GM20000 (cell line): Measurements from ENCODE around the gene BAIAP2L2.
"Not testable (repeated sequence)": the region's sequence is repeated elsewhere in the genome, so short reads cannot be mapped to it uniquely, and the experiment has no call there.

Experiments
- DNase-seq: peaks from one replicate; pipeline ENCODE4 v3.0.0; 2012; ENCODE audit warnings: low spot score
- TF ChIP-seq, protein P1 (sequence below): IDR thresholded peaks from 2 replicates; pipeline ENCODE4 v1.5.1; 2012; ENCODE audit warnings: mild to moderate bottlenecking, control low read depth; ENCODE audit errors: extremely low read depth, missing control alignments

Gene BAIAP2L2

DNA sequence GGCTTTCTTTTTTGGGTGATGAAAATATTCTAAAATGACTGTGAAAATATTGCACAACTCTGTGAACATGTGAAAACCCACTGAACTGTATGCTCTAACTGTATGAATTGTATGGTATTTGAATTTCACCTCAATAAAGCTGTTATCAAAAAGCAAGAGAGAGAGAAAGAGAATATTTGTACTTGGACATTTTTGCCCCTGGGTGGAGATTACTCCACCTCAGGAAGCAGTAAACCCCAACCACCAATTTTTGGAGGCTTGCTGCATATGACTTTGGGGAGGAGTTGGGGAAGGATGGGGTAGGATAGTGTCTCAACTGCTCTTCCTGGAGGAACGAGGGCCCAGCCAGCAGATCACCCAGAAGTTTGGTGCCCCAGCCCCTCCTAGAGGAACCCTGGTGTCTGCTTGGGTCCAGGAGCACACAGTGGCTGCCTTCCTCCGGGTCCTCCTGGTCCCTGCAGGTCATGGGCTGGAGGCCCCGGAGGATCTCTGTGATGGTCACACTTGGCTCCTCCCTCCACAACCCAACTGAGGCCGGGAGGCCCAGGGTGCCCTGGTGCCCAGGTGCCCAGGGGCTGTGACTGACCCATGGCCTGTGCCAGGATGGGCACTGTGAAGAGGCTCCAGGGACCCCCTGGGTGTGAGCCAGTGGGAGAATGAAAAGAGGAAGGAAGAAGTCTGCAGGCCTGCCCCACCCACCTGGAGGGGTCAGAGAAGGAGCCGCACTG lies 68.6 kb downstream of the BAIAP2L2 start:
- DNase-seq = no peak
- TF ChIP-seq, protein P1, sequence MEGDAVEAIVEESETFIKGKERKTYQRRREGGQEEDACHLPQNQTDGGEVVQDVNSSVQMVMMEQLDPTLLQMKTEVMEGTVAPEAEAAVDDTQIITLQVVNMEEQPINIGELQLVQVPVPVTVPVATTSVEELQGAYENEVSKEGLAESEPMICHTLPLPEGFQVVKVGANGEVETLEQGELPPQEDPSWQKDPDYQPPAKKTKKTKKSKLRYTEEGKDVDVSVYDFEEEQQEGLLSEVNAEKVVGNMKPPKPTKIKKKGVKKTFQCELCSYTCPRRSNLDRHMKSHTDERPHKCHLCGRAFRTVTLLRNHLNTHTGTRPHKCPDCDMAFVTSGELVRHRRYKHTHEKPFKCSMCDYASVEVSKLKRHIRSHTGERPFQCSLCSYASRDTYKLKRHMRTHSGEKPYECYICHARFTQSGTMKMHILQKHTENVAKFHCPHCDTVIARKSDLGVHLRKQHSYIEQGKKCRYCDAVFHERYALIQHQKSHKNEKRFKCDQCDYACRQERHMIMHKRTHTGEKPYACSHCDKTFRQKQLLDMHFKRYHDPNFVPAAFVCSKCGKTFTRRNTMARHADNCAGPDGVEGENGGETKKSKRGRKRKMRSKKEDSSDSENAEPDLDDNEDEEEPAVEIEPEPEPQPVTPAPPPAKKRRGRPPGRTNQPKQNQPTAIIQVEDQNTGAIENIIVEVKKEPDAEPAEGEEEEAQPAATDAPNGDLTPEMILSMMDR = no peak

DNA sequence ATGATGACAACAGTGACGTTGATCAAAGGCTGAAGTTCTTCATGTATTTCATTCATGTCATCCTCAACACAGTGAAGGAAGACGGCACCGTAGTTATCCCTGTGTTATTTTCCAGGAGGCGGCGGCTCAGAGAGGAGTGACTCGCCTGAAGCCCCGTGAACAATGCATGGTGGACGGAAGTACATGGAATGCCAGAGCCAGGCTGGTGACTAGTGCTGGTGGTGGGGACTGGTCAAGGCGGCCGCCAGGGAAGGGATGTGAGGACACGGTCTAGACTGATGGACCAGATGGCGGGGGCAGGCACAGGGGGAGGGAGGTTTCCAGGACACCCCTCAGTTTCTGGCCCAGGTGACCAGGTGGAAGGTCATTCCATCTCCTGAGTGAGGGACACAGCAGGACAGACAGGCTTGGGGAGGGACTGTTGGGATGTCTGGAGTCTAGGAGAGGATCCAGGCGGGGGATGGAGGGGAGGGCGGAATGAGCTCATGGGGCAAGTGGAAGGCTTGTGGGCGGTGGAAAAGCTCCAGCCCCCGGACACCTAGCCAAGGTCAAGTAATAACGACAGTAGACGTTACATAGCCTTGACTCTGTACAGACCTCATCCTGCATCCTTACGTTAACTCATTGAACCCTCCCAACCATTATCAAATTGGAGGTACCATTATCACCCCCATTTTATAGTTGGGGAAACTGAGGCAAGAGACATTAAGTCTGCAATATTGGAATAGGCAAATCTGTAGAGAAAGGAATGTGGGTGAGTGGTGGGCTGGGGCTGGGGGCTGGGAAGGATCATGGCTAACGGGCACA lies 69.3 kb downstream of the BAIAP2L2 start:
- TF ChIP-seq, protein P1 = no peak
- DNase-seq = no peak

DNA sequence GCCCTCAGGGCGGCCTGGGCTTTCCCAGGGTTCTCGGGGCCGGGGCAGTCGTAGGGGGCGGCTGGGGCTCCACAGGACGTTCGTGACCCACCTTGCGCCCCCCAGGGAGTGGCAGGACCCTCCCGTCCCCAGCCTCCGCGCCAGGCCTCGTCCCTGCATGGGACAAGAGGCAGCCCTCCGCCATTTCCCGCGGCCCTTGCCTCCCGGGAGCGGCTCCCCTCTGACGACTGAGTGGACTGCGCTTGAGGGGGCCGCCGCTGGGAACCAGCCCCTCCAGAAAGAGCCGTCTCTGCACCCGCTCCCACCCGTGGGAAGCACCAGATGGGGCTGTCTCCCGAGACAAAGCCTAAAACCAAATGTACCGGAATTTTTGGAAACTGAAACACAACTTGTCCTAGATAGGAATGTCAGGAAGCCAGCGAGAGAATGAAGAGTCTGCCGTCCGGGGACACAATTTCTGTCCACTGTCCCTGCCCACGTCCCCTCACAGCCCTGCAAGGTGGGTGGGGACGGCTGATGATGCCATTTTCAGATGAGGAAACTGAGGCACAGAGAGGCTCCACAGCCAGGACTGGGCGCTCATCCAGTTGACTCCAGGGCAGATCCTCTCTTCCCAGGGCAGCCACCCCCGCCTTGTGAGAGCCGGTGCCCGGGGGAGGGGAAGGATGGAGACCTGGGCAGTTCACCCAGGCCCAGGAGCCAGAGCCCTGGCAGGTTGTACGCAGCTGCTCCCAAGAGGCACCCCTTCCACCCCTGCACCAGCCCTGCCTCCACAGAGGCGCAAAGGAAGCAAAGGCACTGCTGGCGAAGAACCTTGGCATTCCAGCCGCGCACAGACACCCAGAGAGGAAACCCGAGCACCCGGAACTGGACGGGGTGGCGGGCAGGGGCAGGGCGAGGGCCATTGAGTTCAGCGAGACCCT lies 71.3 kb downstream of the BAIAP2L2 start:
- no peak for DNase-seq
- TF ChIP-seq, protein P1 = no peak

DNA sequence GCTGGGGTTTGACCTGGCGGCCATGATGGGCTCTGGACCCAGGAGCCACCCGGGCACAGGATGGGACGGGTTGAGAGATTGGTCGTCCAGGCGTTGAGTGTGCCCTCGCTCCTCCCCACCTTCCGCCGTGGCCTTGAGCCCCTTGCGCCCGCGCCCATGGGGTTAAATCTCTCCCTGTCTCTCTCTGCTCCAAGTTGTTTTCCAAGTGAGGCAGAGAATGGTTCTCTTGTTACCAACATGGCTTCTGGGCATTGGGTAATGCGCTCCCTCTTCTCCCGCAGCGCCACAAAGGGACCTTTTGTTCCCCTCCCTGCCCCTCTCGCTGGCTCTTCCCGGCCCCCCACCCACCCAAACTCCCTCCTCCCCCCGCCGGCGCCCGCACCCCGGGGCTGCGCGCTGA lies 72.1 kb downstream of the BAIAP2L2 start:
- DNase-seq = no peak
- TF ChIP-seq, protein P1 = no peak

DNA sequence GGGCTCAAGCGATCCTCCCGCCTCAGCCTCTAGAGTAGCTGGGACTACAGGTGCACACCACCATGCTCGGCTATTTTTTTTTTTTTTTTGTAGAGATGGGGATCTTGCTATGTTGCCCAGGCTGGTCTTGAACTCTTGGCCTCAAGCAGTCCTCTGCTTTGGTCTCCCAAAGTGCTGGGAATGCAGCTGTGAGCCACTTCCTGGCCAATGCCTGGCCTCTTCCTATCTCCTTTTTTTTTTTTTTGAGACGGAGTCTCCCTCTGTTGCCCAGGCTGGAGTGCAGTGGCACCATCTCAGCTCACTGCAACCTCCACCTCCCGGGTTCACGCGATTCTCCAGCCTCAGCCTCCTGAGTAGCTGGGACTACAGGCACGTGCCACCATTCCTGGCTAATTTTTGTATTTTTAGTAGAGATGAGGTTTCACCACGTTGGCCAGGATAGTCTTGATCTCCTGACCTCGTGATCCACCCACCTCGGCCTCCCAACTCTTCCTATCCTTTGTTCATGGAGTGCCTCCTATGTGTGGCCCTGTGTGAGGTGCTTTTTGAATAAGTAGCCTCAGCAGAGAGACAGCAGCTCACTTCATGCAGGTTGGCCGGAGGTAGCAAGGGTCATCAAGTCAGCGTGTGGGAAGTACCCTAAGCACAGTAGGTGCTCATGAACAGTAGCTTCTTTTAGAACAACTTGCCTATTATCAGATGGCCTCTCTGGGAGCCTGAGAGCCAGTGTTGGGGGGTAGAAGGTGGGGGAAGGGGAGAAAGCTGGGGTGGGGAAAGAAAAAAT lies 72.9 kb downstream of the BAIAP2L2 start:
- not testable (repeated sequence) for DNase-seq

DNA sequence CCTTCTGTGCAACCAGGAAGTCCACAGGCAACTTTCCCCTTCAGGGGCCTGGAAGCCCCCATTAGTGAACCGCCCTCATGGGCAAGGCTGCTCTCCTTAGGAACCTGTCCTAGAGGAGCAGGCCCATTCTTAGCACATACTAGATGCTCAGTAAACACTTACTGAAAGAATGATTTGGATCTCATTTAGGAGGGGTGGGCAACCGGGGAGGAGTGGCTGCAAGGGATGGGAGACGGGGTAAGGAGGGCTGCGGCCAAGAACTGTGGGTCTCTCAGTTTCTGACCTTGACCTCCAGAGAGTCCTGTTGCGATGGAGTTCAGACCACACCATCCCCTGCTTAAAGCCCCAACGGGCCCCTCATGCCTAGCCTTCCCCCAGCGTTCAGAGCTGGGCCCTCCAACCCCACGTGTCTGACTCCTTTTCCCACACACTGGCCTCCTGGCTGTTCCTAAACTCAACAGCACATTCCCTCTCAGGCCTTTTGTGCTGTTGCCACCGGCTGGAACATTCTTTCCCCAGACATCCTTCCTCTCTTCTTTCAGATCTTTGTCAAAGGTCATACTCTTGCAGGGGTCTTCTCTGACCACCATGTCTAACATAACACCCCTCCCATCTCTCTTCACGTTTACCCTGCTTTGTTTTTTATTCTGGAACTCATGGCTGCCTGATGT lies 74.0 kb downstream of the BAIAP2L2 start:
- TF ChIP-seq, protein P1 = no peak

DNA sequence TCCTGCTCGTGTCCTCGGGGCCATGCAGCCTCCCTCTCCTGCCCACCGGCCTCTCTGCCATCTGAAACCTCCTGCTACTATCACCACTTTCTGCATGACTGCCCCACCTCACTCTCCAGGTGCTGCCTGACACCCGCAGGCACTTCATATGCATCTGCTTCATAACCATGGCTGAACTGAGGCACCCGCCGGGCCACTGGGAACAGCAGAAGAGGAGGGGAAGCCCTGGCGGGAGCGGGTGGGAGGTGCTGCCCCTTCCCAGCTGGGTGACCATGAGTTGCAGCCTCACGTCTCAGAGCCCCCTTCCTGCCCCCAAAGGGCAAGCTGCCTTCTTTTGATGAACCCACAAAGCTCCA lies 75.0 kb downstream of the BAIAP2L2 start:
- TF ChIP-seq, protein P1 = no peak
- DNase-seq = no peak

More for the DNA sequence above, 74.0 kb downstream of the BAIAP2L2 start:
- DNase-seq = no peak
